ENCODE measurements around the gene UROC1. TPM values are rescaled to one million over a fixed set of nuclear protein-coding genes. Genes with fewer than 3 reads are reported as not detected.
A peak's percentile ranks its signal among the peaks of the same experiment; 100 is the strongest.

UROC1 gene
- total and polyA plus RNA-seq, 2 experiments from 2014 or later, result not detected

- TF ChIP-seq ZNF462 (CRISPR knock-in tag; IDR thresholded peaks at IDR 0.05), result no peak
These were observed 72.1 kb downstream of the UROC1 start (continued) for GRCh38 chr3:126445506-126445905.

GRCh38 chr3:126442856-126443242 is 74.7 kb downstream of the UROC1 start:
- no peaks in the 10 kb centered on the region; the same call in 1 of the 2 replicates for H4K20me1 ChIP-seq (replicated peaks; ENCODE audit: insufficient read depth)
- no peak for TF ChIP-seq REST (IDR thresholded peaks at IDR 0.05; ENCODE audit: unreplicated experiment)
- no peaks in the 10 kb centered on the region for H3F3A ChIP-seq (replicated peaks; ENCODE audit: low read depth)
- H3K27me3 Mint-ChIP-seq (ENCODE audit: insufficient read depth, low read depth, poor library complexity), result no peaks in the 10 kb centered on the region
- no peak for ATAC-seq
- no peak overlapping the region for H3K27ac ChIP-seq (ENCODE audit: low read depth)
- H3K4me1 Mint-ChIP-seq, result peaks cover 48% of the 10 kb centered on the region
- H2AFZ ChIP-seq, result no peak overlapping the region
- H3K36me3 ChIP-seq (ENCODE audit: insufficient read depth), result no peaks in the 10 kb centered on the region
- no peak overlapping the region for H3K4me3 ChIP-seq
- no peaks in the 10 kb centered on the region for H3K9me3 Mint-ChIP-seq
- H3K79me2 ChIP-seq (replicated peaks; ENCODE audit: insufficient read depth), result no peaks in the 10 kb centered on the region
- H3K4me1 ChIP-seq (ENCODE audit: insufficient read depth), result peaks cover 7% of the 10 kb centered on the region; the same call in 1 of the 2 replicates
- H3K27ac Mint-ChIP-seq, result 0 out of 2 replicates have a peak overlapping the region, but pooled peaks have one; percentile 56
- no peak overlapping the region for H3K4me3 Mint-ChIP-seq
- no peaks in the 10 kb centered on the region for H3K9me2 ChIP-seq (ENCODE audit: insufficient read depth)
- no peaks in the 10 kb centered on the region for H3K27me3 ChIP-seq (ENCODE audit: insufficient read depth)
- H3K36me3 Mint-ChIP-seq (ENCODE audit: low read depth), result peaks cover 9% of the 10 kb centered on the region; the same call in 2 of the 3 replicates
- H3K4me2 ChIP-seq, result no peak overlapping the region
- DNase-seq (ENCODE audit: low spot score), result no peak
